A549 (cell line): Measurements from ENCODE around the gene PEA15. TPM values are rescaled to one million over a fixed set of nuclear protein-coding genes. Genes with fewer than 3 reads are reported as not detected.

Source experiments
- ATAC-seq, 2 experiments: fragments of 200-7000 bp in 1 of 2; fragments of >200 bp in 1 of 2; cut with Nextera tagmentation in 1 of 2; cut with Tn5 transposase in 1 of 2; 3 replicates each; pipeline versions ENCODE4 v1.8.0 to v1.9.1; 2018 to 2020; ENCODE audit warnings: mild to moderate bottlenecking in 1 of 2, moderate library complexity in 1 of 2
- CTCF ChIA-PET: fragments of 300-600 bp; sonication (Branson Sonifier 250); formaldehyde crosslinking; extraction: SDS; loops from one replicate; lab custom pipeline; 2021; ENCODE audit warnings: antibody characterized with exemption, inconsistent platforms; lab: Yijun Ruan, JAX
- POLR2A ChIA-PET: fragments of 350-600 bp; formaldehyde crosslinking; extraction: SDS; loops from one replicate; lab custom pipeline; 2021; ENCODE audit warnings: antibody characterized with exemption, inconsistent platforms; lab: Yijun Ruan, JAX
- DNase-seq, 2 experiments: peaks; one replicate each; pipeline versions ENCODE4 v3.0.0 to v3.0.0-alpha.2; 2011 to 2016; ENCODE audit warnings: low read depth in 1 of 2, low spot score in 1 of 2
- FAIRE-seq: peaks from 2 replicates; lab custom pipeline; 2011; peaks lifted over from hg19 to GRCh38; lab: Jason Lieb, UNC
- H3K27ac ChIP-seq, 2 experiments: fragments of >200 bp; sonication (Bioruptor Twin); formaldehyde crosslinking; 3 replicates each; pipeline ENCODE4 v1.5.1; 2016 to 2017
- H3K4me1 ChIP-seq: fragments of >200 bp; sonication (Bioruptor Twin); formaldehyde crosslinking; 3 replicates; pipeline ENCODE4 v1.6.1; 2016
- H3K4me2 ChIP-seq: fragments of >200 bp; sonication (Bioruptor Twin); formaldehyde crosslinking; 3 replicates; pipeline ENCODE4 v1.6.1; 2016
- H3K4me3 ChIP-seq: fragments of >200 bp; sonication (Bioruptor Twin); formaldehyde crosslinking; 3 replicates; pipeline ENCODE4 v1.5.1; 2016
- H3K9me3 ChIP-seq: fragments of >200 bp; sonication (Bioruptor Twin); formaldehyde crosslinking; 3 replicates; pipeline ENCODE4 v1.6.1; 2016
- BCL3 ChIP-seq: fragments of >200 bp; sonication (Bioruptor Twin); formaldehyde crosslinking; IDR thresholded peaks from 3 replicates; pipeline ENCODE4 v1.6.1; 2016
- CEBPB ChIP-seq, 2 experiments: fragments of >200 bp in 1 of 2; sonication (Bioruptor Twin) in 1 of 2; formaldehyde crosslinking in 1 of 2; IDR thresholded peaks; 2 replicates each; pipeline ENCODE4 v1.6.1; 2012 to 2016
- EHF ChIP-seq: fragments of 250-450 bp; sonication (Bioruptor Pico); IDR thresholded peaks from 2 replicates; pipeline ENCODE4 v1.5.0; 2020; ENCODE audit warnings: mild to moderate bottlenecking
- ESRRA ChIP-seq: fragments of 150-350 bp; IDR thresholded peaks from 2 replicates; pipeline ENCODE4 v1.6.1; 2014; ENCODE audit warnings: mild to moderate bottlenecking, low read length, borderline replicate concordance
- FOSB ChIP-seq: fragments of 250-450 bp; sonication (Bioruptor Pico); IDR thresholded peaks from 2 replicates; pipeline ENCODE4 v1.5.0; 2020; ENCODE audit warnings: mild to moderate bottlenecking, moderate library complexity
- FOSL2 ChIP-seq, 2 experiments: fragments of 450-650 bp in 1 of 2; fragments of >200 bp in 1 of 2; sonication (Bioruptor Twin) in 1 of 2; formaldehyde crosslinking; IDR thresholded peaks; 2 replicates each; pipeline versions ENCODE4 v1.5.0 to v1.6.1; 2016 to 2020; ENCODE audit warnings: mild to moderate bottlenecking in 1 of 2, moderate library complexity in 1 of 2
- GATA3 ChIP-seq: IDR thresholded peaks from 2 replicates; pipeline ENCODE4 v1.6.1; 2012; ENCODE audit warnings: borderline replicate concordance
- HDAC2 ChIP-seq: fragments of 200-600 bp; sonication (generic); IDR thresholded peaks from 2 replicates; pipeline ENCODE4 v1.6.1; 2016
- HOXB13 ChIP-seq: fragments of 250-450 bp; sonication (Bioruptor Pico); IDR thresholded peaks from 2 replicates; pipeline ENCODE4 v1.5.0; 2020; ENCODE audit warnings: low read depth, mild to moderate bottlenecking, moderate library complexity
- KDM1A ChIP-seq: fragments of 200-600 bp; sonication (generic); IDR thresholded peaks from 2 replicates; pipeline ENCODE4 v1.6.1; 2016; ENCODE audit warnings: low read depth, mild to moderate bottlenecking
- MAX ChIP-seq: IDR thresholded peaks from 2 replicates; pipeline ENCODE4 v1.6.1; 2012
- NPAS2 ChIP-seq: fragments of 250-450 bp; sonication (Bioruptor Pico); IDR thresholded peaks from 2 replicates; pipeline ENCODE4 v1.8.0; 2022; ENCODE audit warnings: mild to moderate bottlenecking, moderate library complexity, borderline replicate concordance
- NR3C1 ChIP-seq: fragments of >200 bp; sonication (Bioruptor Twin); formaldehyde crosslinking; IDR thresholded peaks from 3 replicates; pipeline ENCODE4 v1.6.1; 2017
- PHF8 ChIP-seq: fragments of 200-600 bp; sonication (generic); IDR thresholded peaks from 2 replicates; pipeline ENCODE4 v1.6.1; 2016; ENCODE audit warnings: low read depth, mild to moderate bottlenecking, antibody characterized with exemption, moderate library complexity, borderline replicate concordance
- RFX5 ChIP-seq: fragments of 450-650 bp; IDR thresholded peaks from 2 replicates; pipeline ENCODE4 v1.7.1; 2014; ENCODE audit warnings: antibody characterized with exemption, mild to moderate bottlenecking, moderate library complexity
- RNF2 ChIP-seq: fragments of 200-600 bp; sonication (generic); IDR thresholded peaks from 2 replicates; pipeline ENCODE4 v1.6.1; 2016; ENCODE audit warnings: low read depth, mild to moderate bottlenecking, antibody characterized with exemption, moderate library complexity, borderline replicate concordance
- TFCP2L1 ChIP-seq: fragments of 250-450 bp; sonication (Bioruptor Pico); IDR thresholded peaks from 2 replicates; pipeline ENCODE4 v1.5.0; 2021; ENCODE audit warnings: mild to moderate bottlenecking
- USF2 ChIP-seq: fragments of 450-650 bp; IDR thresholded peaks from 2 replicates; pipeline ENCODE4 v1.6.1; 2014; ENCODE audit warnings: antibody characterized with exemption
- WGBS: methylation state at CpG from one replicate; pipeline ENCODE4 v1.1.6; 2017; ENCODE audit errors: missing lambda C conversion rate; 5-methylcytosine and 5-hydroxymethylcytosine counted together
- polyA plus RNA-seq, 4 experiments: library from polyadenylated mRNA; depleted of rRNA in 3 of 4; stranded (reverse); fragments of >200 nt; fragmentation: RNase III in 1 of 4; extraction: RNeasy Plus Mini Kit Qiagen cat#74134 plus additional on column Dnase treatment in 1 of 4; gene quantifications; 2 replicates in 3 of 4; 3 replicates in 1 of 4; pipeline ENCODE4 v1.2.3, GENCODE V29; 2011 to 2017

PEA15 gene
- polyA plus RNA-seq, 2 of the 4 experiments (the other 2 are of a cell fraction), result 115 to 136 TPM

- no peaks in the 10 kb centered on the region for H3K4me1 ChIP-seq
- no peak overlapping the region for H3K4me2 ChIP-seq
- ATAC-seq, result no peak
- ChIA-PET CTCF (interaction anchor here (0.6 to 3.5 kb wide), 6 partner anchors 9 to 114 kb away, joined by 3 to 22 read pairs (median 4); partner anchors contain the start of gene CASQ1), POLR2A (no interaction called here)
- WGBS, result 65% methylated on average over 12 of the region's 12 CpGs
- H3K9me3 ChIP-seq, result no peaks in the 10 kb centered on the region
- no peak overlapping the region for H3K27ac ChIP-seq
- H3K4me3 ChIP-seq, result no peak overlapping the region
- FAIRE-seq, result no peak
- DNase-seq, result no peak
- no peak for TF ChIP-seq CEBPB (IDR thresholded peaks at IDR 0.05)
- no peak for TF ChIP-seq ESRRA
- TF ChIP-seq, all 56 proteins: peak for 0
These were observed 38.9 kb upstream of the PEA15 start for GRCh38 chr1:160166166-160166868.

GRCh38 chr1:160167056-160167455, 38.1 kb upstream of the PEA15 start:
- Histone ChIP-seq H3K4me2 (no peak overlapping the region), H3K27ac (no peak overlapping the region), H3K4me3 (no peak overlapping the region), H3K4me1 (no peaks in the 10 kb centered on the region), H3K9me3 (no peaks in the 10 kb centered on the region)
- ChIA-PET CTCF (interaction anchor here (0.8 to 3.5 kb wide), 7 partner anchors 8 to 124 kb away, joined by 3 to 22 read pairs (median 3); partner anchors contain the start of gene CASQ1), POLR2A (no interaction called here)
- FAIRE-seq (no peak), DNase-seq (no peak), ATAC-seq (no peak)
- TF ChIP-seq EHF (CRISPR knock-in tag), result no peak
- TF ChIP-seq ESRRA, result no peak
- no peak for TF ChIP-seq HDAC2
- no peak for TF ChIP-seq USF2
- WGBS, result 46% methylated on average over 2 of the region's 4 CpGs

- ChIA-PET POLR2A (no interaction called here), CTCF (interaction anchor here (0.8 to 3.5 kb wide), 6 partner anchors 8 to 124 kb away, joined by 3 to 22 read pairs (median 4); partner anchors contain the start of gene CASQ1)
- DNase-seq (no peak), ATAC-seq (peak in 1 of 2 experiments; percentile 32; a peak in 2 of 6 replicates), FAIRE-seq (no peak)
- WGBS, result 81% methylated on average over 6 of the region's 6 CpGs
- Histone ChIP-seq H3K4me1 (no peaks in the 10 kb centered on the region), H3K4me3 (no peak overlapping the region), H3K9me3 (no peaks in the 10 kb centered on the region), H3K4me2 (no peak overlapping the region), H3K27ac (no peak overlapping the region)
- no peak for TF ChIP-seq KDM1A
- no peak for TF ChIP-seq TFCP2L1 (CRISPR knock-in tag)
- no peak for TF ChIP-seq HOXB13 (CRISPR knock-in tag)
- TF ChIP-seq FOSL2 (IDR thresholded peaks at IDR 0.05), result no peak
- TF ChIP-seq FOSL2 (CRISPR knock-in tag; IDR thresholded peaks at IDR 0.05), result no peak
- TF ChIP-seq NPAS2 (CRISPR knock-in tag), result no peak
- no peak for TF ChIP-seq PHF8
- TF ChIP-seq MAX, result no peak
- no peak for TF ChIP-seq EHF (CRISPR knock-in tag)
- TF ChIP-seq GATA3, result no peak
- no peak for TF ChIP-seq FOSB (CRISPR knock-in tag)
- no peak for TF ChIP-seq NR3C1
- no peak for TF ChIP-seq RNF2
- TF ChIP-seq BCL3, result no peak
- no peak for TF ChIP-seq RFX5
These were observed 37.6 kb upstream of the PEA15 start for GRCh38 chr1:160167580-160167979.
